ENCODE data around the gene PODXL2.

PODXL2 gene

DNA sequence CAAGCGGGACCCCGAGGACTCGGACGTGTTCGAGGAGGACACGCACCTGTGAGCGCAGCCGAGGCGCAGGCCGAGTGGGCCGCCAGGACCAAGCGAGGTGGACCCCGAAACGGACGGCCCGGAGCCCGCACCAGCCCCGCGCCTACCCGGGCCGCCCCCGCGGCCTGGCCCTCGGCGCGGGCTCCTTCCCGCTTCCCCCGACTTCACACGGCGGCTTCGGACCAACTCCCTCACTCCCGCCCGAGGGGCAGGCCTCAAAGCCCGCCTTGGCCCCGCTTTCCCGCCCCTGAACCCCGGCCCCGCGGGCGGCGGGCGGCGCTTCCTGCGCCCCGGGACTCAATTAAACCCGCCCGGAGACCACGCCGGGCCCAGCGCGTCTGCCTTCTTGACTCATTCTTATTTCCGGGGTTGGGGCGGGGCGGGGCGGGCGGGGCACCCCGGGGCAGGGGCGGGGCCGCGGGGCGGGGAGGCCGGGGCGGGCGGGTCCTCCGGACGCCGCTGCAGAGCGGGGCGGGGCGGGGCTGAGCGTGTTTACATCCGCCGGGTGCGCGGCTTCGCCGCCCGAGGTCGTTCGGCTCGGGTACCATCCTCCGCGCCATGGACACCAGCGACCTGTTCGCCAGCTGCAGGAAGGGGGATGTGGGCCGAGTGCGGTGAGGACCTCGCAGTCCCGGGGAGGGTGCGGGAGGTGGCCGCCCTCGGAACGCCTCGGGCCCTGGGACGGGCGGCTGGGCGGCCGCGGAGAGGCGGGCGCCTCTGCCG, 43.6 kb downstream of the PODXL2 start, which contains the start of gene ABTB1:
Gene ABTB1, plus strand, starts transcription at position 524 of the 762 bp plus-strand sequence. Its CDS starts 74 bp downstream, at position 598.
- DNase-seq (ENCODE audit: insufficient read length, low spot score), result peak; percentile 97

DNA sequence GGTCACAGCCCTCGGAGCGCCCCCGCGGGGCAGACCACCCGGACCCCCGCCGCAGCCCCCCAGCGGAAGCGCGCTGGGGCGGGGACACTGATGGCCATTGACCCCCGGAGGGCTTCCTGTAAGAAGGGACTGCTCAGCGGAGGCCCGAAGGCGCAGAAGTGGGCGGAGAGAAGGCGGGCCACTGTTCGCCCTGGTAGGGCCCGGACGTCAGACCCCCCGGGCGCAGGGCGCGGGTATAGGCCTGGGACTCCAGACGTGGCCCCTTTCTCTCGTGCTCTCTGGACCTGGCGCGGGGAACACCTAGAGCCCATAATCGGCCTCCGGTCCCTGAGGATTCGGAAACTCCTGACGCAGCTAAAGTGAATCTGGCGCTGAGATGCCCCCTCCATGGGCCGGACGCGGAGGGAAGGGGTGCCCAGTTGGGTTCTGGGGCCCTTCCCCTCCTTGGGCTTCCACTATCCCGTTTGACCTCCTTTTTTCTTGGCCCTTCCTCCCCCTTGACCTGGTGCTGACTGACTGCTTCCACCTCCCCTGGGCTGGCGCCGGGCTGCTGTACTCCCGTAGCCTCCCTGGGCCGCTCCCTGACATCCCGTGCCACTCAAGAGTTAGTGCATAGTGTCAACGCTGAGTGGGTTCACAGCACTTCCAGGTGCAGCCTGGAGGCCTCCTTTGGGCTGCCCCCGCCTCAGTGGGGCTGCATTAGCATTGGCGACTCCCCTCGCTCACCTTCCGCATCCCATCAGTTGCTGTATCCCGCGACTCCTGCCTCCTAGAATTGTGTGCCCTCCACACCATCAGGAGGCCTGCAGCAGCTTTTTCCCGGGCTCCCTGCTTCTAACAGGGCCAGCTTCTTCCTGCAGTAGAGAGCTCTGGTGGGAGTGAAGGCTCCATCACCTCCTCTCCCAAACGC, 44.5 kb downstream of the PODXL2 start:
- FAIRE-seq (peak; percentile 33), DNase-seq (ENCODE audit: insufficient read length, low spot score) (peak; percentile 52)
- no peak for TF ChIP-seq SPI1 (IDR thresholded peaks at IDR 0.05; ENCODE audit: low read depth, low read length)
- TF ChIP-seq POLR2AphosphoS5 (IDR thresholded peaks at IDR 0.05; ENCODE audit: low read depth, low read length), result no peak
- TF ChIP-seq POU2F2 (IDR thresholded peaks at IDR 0.05; ENCODE audit: low read depth, low read length), result no peak
- TF ChIP-seq POLR2A (IDR thresholded peaks at IDR 0.05; ENCODE audit: low read depth, low read length), result no peak
- no peak for TF ChIP-seq PAX5 (IDR thresholded peaks at IDR 0.05; ENCODE audit: insufficient read depth, low read length, severe bottlenecking)
- no peak for TF ChIP-seq TAF1 (IDR thresholded peaks at IDR 0.05; ENCODE audit: low read depth, low read length)

More for the DNA sequence above, 43.6 kb downstream of the PODXL2 start, which contains the start of gene ABTB1:
- FAIRE-seq, result no peak
- no peak; the same call in 1 of the 2 replicates for TF ChIP-seq POLR2A (IDR thresholded peaks at IDR 0.05; ENCODE audit: low read depth, low read length)
- TF ChIP-seq PAX5 (IDR thresholded peaks at IDR 0.05; ENCODE audit: insufficient read depth, low read length, severe bottlenecking), result no peak
- no peak for TF ChIP-seq POU2F2 (IDR thresholded peaks at IDR 0.05; ENCODE audit: low read depth, low read length)
- peak; percentile 50; the same call in 1 of the 2 replicates for TF ChIP-seq POLR2AphosphoS5 (IDR thresholded peaks at IDR 0.05; ENCODE audit: low read depth, low read length)
- TF ChIP-seq SPI1 (IDR thresholded peaks at IDR 0.05; ENCODE audit: low read depth, low read length), result no peak
- TF ChIP-seq TAF1 (IDR thresholded peaks at IDR 0.05; ENCODE audit: low read depth, low read length), result peak; percentile 48; the same call in 1 of the 2 replicates

DNA sequence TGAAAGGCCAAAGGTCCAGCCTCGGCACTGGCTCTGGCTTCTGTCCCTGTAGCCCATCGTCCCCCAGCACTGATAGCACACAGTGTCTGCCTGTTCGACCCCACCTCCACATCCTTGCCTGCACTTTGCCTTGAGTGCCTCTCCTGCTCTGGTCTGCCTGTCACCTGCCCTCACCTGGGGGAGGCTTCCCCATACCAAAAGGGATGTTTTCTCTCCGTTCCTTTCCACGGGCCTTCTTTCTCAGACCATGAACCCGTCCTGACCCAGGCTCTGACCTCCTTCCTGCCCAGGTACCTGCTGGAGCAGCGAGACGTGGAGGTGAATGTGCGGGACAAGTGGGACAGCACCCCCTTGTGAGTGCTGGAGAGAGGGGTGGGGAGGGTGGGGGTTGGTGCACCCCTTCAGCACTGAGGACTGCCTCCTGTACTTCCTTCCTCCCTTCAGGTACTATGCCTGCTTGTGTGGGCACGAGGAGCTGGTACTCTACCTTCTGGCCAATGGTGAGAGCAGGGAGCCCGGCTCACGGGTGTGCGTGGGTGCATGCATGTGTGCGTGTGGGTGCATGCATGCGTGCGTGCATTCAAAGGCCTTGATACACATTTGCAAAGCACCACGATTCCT, 45.2 kb downstream of the PODXL2 start:
- FAIRE-seq (no peak), DNase-seq (ENCODE audit: insufficient read length, low spot score) (no peak)
- TF ChIP-seq POU2F2 (IDR thresholded peaks at IDR 0.05; ENCODE audit: low read depth, low read length) (no peak), POLR2AphosphoS5 (IDR thresholded peaks at IDR 0.05; ENCODE audit: low read depth, low read length) (no peak), PAX5 (IDR thresholded peaks at IDR 0.05; ENCODE audit: insufficient read depth, low read length, severe bottlenecking) (no peak), POLR2A (IDR thresholded peaks at IDR 0.05; ENCODE audit: low read depth, low read length) (no peak), TAF1 (IDR thresholded peaks at IDR 0.05; ENCODE audit: low read depth, low read length) (no peak), SPI1 (IDR thresholded peaks at IDR 0.05; ENCODE audit: low read depth, low read length) (no peak)

DNA sequence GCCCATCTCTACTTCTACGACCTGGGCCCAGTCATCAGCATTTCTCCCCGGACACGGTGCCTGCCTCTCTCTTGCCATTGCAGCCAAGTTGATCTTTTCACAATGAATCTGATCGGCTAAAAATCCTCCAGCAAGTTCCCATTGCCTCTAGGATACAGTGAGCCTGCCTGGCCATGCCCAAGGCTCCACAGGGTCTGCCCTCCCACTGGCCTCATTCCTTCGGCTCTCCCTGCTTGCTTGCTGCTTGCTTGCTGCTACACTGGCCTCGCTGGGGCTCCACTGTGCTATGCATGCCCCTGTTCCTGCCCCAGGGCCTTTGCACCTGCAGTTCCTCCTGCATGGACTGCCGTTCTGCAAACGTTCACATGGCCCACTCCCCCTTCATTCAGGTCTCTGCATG, 45.8 kb downstream of the PODXL2 start:
- no peak for FAIRE-seq
- TF ChIP-seq TAF1 (IDR thresholded peaks at IDR 0.05; ENCODE audit: low read depth, low read length) (no peak), PAX5 (IDR thresholded peaks at IDR 0.05; ENCODE audit: insufficient read depth, low read length, severe bottlenecking) (no peak), POLR2A (IDR thresholded peaks at IDR 0.05; ENCODE audit: low read depth, low read length) (no peak), POU2F2 (IDR thresholded peaks at IDR 0.05; ENCODE audit: low read depth, low read length) (no peak), POLR2AphosphoS5 (IDR thresholded peaks at IDR 0.05; ENCODE audit: low read depth, low read length) (no peak), SPI1 (IDR thresholded peaks at IDR 0.05; ENCODE audit: low read depth, low read length) (no peak)

DNA sequence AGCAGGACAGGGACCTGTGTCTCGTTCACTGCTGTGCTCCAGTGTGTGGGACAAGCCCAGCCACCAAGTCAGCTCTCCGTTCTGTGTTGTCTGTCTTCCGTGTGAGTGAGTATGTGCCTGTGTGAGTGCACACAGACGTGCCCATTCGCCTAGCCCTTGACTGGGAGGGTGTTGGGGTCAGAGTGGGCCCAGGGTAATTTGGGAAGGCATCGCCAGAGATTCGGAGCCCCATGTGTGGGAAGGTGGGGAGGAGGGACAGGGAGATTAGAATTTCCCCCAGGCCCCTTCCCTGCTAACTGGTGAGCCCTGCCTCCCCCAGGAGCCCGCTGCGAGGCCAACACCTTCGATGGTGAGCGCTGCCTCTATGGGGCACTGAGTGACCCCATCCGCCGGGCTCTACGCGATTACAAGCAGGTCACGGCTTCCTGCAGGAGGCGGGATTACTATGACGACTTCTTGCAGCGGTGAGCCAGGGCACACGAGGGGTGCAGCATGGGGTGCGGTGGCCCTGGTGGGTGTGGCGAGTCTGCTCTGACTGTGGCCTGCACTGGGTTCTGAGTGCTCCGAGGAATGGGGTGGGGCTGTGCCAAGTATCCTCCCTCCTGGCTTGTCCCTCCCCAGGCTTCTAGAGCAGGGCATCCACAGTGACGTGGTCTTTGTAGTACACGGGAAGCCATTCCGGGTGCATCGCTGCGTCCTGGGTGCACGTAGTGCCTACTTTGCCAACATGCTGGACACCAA, 46.8 kb downstream of the PODXL2 start:
- FAIRE-seq, result no peak
- TF ChIP-seq PAX5 (IDR thresholded peaks at IDR 0.05; ENCODE audit: insufficient read depth, low read length, severe bottlenecking), result no peak
- DNase-seq (ENCODE audit: insufficient read length, low spot score), result no peak

More for the DNA sequence above, 45.8 kb downstream of the PODXL2 start:
- DNase-seq (ENCODE audit: insufficient read length, low spot score), result no peak

DNA sequence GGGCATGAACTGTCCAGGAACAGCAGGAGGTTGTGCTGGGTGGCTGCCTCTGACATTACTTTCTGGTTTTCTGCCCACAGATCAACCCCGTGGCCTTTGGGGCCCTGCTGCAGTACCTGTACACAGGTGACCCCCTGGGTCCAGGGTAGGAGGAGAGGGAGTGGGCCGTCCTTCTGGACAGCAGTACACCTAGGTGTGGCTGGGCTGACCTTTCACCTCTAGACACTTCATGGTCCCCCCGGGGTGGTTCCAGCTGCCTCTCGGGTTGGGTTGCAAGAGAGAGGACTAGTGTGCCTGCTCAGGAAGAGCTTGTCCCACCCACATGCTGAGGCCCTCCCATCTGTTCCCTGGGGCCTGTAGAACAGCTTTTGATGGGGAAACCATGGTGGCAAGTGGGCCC, 47.5 kb downstream of the PODXL2 start:
- no peak for DNase-seq (ENCODE audit: insufficient read length, low spot score)
- FAIRE-seq, result no peak
- TF ChIP-seq SPI1 (IDR thresholded peaks at IDR 0.05; ENCODE audit: low read depth, low read length) (no peak), PAX5 (IDR thresholded peaks at IDR 0.05; ENCODE audit: insufficient read depth, low read length, severe bottlenecking) (no peak), TAF1 (IDR thresholded peaks at IDR 0.05; ENCODE audit: low read depth, low read length) (no peak), POLR2AphosphoS5 (IDR thresholded peaks at IDR 0.05; ENCODE audit: low read depth, low read length) (no peak), POLR2A (IDR thresholded peaks at IDR 0.05; ENCODE audit: low read depth, low read length) (no peak), POU2F2 (IDR thresholded peaks at IDR 0.05; ENCODE audit: low read depth, low read length) (no peak)

DNA sequence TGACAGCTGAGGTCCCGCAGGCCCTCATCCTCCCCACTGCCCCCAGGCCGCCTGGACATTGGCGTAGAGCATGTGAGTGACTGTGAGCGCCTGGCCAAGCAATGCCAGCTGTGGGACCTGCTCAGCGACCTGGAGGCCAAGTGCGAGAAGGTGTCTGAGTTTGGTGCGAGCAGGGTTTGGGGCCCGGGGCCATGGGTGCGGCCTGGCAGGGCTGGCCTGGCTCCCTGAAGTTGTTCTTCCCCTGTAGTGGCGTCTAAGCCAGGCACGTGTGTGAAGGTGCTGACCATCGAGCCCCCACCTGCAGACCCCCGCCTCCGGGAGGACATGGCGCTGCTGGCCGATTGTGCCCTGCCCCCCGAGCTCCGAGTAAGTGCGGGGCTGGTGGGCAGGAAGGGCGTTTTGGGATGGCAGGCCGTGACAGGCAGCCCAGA, 48.0 kb downstream of the PODXL2 start:
- DNase-seq (ENCODE audit: insufficient read length, low spot score), result no peak
- no peak for TF ChIP-seq POLR2A (IDR thresholded peaks at IDR 0.05; ENCODE audit: low read depth, low read length)
- no peak for TF ChIP-seq TAF1 (IDR thresholded peaks at IDR 0.05; ENCODE audit: low read depth, low read length)
- TF ChIP-seq POU2F2 (IDR thresholded peaks at IDR 0.05; ENCODE audit: low read depth, low read length), result no peak
- no peak for FAIRE-seq

DNA sequence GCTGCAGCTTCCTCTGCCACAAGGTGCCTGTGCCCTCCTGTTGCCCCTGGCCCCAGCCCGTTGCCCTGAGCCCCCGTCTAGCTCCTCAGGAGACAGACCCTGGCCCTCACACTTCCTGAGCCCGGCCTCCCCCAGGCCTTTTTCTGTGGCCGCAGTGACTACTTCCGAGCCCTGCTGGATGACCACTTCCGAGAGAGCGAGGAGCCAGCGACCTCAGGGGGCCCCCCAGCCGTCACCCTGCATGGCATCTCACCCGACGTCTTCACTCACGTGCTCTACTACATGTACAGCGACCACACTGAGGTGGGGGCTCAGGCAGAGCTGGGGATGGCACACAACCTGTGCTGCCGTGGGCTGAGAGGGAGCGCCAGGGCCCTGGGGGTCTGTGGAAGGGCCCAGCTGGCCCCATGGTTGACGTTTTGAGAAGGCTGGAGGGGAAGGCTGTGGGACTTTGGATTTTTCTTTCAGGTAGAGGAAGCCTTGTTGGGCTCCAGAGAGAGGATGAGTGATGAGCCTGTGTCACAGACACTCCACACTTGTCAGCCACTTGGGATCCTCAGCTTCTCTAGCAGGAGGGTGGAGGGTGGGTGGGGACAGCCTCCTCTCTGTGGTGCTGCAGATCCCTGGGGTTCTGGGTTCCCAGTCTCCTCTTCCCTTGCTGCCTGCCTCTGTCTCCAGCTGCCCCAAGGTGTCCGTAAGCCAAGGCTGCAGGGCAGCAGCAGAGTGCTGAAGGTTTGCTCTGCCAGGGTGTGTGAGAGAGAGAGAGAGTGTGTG, 48.7 kb downstream of the PODXL2 start:
- FAIRE-seq (no peak), DNase-seq (ENCODE audit: insufficient read length, low spot score) (no peak)
- TF ChIP-seq POU2F2 (IDR thresholded peaks at IDR 0.05; ENCODE audit: low read depth, low read length) (no peak), POLR2A (IDR thresholded peaks at IDR 0.05; ENCODE audit: low read depth, low read length) (no peak), SPI1 (IDR thresholded peaks at IDR 0.05; ENCODE audit: low read depth, low read length) (no peak), TAF1 (IDR thresholded peaks at IDR 0.05; ENCODE audit: low read depth, low read length) (no peak), PAX5 (IDR thresholded peaks at IDR 0.05; ENCODE audit: insufficient read depth, low read length, severe bottlenecking) (no peak), POLR2AphosphoS5 (IDR thresholded peaks at IDR 0.05; ENCODE audit: low read depth, low read length) (no peak)
